HG02885 (cell line): ENCODE data around the gene PRMT2.
"Not testable (repeated sequence)": the region's sequence is repeated elsewhere in the genome, so short reads cannot be mapped to it uniquely, and the experiment has no call there.

Experiments
- ATAC-seq: cut with Tn5 transposase; IDR thresholded peaks from one replicate; pipeline ENCODE4 v1.9.1; 2021; ENCODE audit warnings: mild to moderate bottlenecking; ENCODE audit not compliant: unreplicated experiment, poor library complexity

The PRMT2 gene

GRCh38 chr21:46666941-46667740 lies 31.7 kb downstream of the PRMT2 start:
- no peak for ATAC-seq

GRCh38 chr21:46667741-46668380 lies 32.4 kb downstream of the PRMT2 start:
- ATAC-seq, result no peak

- ATAC-seq, result no peak
These were observed 32.9 kb downstream of the PRMT2 start for GRCh38 chr21:46668381-46668780.

GRCh38 chr21:46668904-46669303 lies 33.4 kb downstream of the PRMT2 start:
- ATAC-seq, result not testable (repeated sequence)

DNA sequence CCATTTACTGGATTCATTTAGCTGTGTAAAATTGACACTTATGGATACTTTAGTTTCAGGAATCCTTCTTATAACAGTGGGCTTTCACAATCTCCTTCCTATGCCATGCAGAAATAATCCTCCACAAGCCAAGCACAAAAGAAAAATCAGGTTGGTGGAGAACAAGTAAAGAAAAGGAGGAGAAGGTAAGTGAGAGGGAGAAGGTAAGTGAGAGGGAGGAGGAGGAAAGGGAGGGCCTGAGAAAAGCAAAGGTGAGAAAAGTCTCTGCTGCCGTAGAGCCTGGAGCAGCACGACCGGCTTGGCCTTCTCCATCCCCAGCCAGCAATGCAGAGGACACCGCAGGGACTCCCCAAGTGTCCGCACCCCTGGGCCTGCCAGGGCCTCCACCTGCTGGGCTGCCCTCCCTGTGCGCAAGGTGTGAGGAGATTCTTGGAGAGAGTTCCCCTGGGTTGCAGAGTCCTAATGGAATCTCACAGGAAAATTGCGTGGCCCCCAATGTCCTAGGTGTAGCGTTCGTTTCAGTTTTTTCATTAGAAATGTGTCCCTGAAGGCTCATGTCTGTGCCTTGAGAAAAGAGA lies 39.0 kb downstream of the PRMT2 start:
- ATAC-seq, result no peak

- no peak for ATAC-seq
These were observed 40.3 kb downstream of the PRMT2 start for GRCh38 chr21:46675595-46676280.

DNA sequence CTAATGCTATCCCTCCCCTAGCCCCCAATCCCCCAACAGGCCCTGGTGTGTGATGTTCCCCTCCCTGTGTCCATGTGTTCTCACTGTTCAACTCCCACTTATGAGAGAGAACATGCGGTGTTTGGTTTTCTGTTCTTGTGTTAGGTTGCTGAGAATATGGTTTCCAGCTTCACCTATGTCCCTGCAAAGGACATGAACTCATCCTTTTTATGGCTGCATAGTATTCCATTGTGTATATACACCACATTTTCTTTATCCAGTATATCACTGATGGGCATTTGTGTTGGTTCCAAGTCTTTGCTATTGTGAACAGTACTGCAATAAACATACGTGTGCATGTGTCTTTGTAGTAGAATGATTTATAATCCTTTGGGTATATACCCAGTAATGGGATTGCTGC lies 41.1 kb downstream of the PRMT2 start:
- ATAC-seq, result not testable (repeated sequence)

GRCh38 chr21:46681593-46681992 lies 46.1 kb downstream of the PRMT2 start:
- not testable (repeated sequence) for ATAC-seq

DNA sequence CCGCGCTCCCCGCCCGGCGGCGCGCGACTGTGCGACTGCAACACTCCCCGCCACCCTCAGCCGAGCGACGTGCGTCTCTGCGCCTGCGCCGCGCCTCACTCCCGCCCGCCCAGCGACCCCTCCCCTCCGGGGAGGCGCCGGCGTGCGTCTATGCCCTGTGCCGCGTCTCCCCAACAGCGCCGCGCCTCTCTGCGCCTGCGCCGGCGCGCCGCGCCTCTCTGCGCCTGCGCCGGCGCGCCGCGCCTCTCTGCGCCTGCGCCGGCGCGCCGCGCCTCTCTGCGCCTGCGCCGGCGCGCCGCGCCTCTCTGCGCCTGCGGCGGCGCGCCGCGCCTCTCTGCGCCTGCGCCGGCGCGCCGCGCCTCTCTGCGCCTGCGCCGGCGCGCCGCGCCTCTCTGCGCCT lies 63.2 kb downstream of the PRMT2 start:
- not testable (repeated sequence) for ATAC-seq

- ATAC-seq, result not testable (repeated sequence)
These were observed 63.6 kb downstream of the PRMT2 start for GRCh38 chr21:46699104-46699503.
